HFF-Myc (cell line): Measurements from ENCODE around the gene ACACB.

Experiments used
- DNase-seq: peaks from one replicate; pipeline ENCODE4 v3.0.0-alpha.2; 2011; ENCODE audit warnings: low read depth; ENCODE audit errors: extremely low read depth
- H3K4me3 ChIP-seq: replicated peaks from 2 replicates; pipeline ENCODE4 v1.5.1; 2011; ENCODE audit warnings: low read depth, mild to moderate bottlenecking, control low read depth, low read length
- TF ChIP-seq, protein P1 (sequence below): IDR thresholded peaks from 2 replicates; pipeline ENCODE4 v1.5.1; 2012; ENCODE audit warnings: mild to moderate bottlenecking, low read depth, low read length, control low read depth; ENCODE audit errors: missing control alignments

Gene ACACB

DNA sequence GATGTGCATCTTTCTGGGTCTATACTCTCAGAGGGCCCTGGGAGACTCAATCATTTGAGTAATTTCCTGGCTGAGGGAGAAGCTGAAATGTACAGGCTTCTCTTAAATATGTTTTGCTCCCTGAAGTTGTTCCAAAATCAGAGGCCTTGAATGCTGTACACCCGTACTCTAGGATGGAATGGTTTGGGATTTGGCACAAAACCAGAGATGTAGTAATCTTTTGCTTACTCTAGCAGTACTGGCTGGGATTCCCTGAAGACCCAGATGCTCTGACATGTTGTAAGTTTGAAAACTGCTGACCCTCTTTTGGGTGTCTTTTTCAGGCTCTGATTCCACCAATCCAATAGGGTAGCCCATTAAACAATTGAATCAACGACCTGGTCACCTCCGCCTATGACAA is 10.4 kb downstream of the ACACB start:
- H3K4me3 ChIP-seq, result no peak overlapping the region
- TF ChIP-seq, protein P1, sequence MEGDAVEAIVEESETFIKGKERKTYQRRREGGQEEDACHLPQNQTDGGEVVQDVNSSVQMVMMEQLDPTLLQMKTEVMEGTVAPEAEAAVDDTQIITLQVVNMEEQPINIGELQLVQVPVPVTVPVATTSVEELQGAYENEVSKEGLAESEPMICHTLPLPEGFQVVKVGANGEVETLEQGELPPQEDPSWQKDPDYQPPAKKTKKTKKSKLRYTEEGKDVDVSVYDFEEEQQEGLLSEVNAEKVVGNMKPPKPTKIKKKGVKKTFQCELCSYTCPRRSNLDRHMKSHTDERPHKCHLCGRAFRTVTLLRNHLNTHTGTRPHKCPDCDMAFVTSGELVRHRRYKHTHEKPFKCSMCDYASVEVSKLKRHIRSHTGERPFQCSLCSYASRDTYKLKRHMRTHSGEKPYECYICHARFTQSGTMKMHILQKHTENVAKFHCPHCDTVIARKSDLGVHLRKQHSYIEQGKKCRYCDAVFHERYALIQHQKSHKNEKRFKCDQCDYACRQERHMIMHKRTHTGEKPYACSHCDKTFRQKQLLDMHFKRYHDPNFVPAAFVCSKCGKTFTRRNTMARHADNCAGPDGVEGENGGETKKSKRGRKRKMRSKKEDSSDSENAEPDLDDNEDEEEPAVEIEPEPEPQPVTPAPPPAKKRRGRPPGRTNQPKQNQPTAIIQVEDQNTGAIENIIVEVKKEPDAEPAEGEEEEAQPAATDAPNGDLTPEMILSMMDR, result no peak
- DNase-seq, result no peak

DNA sequence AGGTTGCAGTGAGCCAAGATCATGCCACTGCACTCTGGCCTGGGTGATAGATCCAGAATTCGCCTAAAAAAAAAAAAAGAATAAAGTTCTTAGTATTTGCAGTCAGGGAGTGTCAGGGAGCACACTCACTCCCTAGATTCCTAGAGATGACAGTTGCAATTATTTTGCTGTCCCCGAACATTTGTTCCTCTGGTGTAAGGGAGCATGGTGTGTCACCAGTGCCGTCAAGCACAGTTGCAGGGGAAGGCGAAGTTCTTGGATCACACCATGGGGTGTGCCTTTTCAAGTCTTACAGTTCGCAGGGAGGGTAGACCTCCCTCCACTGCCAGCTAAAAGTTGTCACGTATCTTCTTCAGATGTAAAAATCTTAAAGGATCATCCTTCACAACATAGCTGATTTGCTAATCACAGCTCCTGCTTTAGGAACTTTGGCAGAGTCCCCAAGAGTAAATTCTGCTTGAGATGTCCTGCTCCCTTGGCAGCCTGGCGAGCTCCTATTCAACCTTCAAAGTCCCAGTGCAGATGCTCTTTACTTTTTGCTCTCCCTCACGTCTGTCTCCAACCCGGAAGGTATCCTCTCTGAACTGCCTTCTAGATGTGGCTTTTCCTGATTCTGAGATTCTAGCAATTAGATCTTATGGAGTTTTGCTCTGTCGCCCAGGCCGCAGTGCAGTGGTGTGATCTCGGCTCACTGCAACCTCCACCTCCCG is 11.3 kb downstream of the ACACB start:
- TF ChIP-seq, protein P1, result no peak
- no peak overlapping the region for H3K4me3 ChIP-seq
- no peak for DNase-seq

DNA sequence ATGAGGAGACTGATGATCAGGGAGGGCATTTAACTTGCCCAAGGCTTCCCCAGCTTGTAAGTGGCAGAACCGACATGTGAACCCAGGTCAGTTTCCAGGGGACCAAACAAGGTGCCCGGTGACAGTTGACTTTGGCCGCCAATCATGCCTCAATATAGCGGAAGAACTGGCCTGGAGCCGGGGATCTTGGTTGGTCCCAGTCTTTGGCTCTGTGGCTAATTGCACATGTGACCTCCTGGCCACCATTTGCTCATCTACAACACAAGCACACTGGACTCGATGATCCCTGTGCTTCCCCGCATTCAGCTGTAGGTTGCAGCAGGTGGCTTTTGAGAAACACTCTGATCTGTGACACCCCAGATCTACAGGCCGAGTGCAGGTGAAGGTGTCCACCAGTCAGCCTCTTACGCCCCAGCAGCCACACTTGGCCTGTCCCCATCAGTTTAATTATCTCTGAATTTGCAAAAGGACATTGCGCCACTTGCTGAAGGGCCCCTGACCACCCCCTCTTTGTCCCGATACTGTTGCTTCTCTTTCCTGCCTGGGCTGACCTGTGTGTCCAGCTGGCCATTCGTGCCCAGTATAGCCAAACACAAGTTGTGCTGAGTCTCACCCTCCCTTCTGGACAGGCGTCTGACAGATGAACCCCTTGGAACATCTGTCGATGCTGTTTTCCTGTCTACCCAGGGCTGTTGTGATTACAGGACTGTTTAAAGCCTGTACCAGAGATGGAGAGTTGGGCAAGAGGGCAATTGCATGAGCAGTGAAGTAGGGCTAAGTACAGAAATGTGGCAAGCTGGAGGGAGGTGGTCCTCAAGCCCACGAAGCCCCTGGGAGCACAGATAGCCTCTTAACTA is 14.1 kb downstream of the ACACB start:
- TF ChIP-seq, protein P1, result no peak
- H3K4me3 ChIP-seq, result no peak overlapping the region
- DNase-seq, result no peak

DNA sequence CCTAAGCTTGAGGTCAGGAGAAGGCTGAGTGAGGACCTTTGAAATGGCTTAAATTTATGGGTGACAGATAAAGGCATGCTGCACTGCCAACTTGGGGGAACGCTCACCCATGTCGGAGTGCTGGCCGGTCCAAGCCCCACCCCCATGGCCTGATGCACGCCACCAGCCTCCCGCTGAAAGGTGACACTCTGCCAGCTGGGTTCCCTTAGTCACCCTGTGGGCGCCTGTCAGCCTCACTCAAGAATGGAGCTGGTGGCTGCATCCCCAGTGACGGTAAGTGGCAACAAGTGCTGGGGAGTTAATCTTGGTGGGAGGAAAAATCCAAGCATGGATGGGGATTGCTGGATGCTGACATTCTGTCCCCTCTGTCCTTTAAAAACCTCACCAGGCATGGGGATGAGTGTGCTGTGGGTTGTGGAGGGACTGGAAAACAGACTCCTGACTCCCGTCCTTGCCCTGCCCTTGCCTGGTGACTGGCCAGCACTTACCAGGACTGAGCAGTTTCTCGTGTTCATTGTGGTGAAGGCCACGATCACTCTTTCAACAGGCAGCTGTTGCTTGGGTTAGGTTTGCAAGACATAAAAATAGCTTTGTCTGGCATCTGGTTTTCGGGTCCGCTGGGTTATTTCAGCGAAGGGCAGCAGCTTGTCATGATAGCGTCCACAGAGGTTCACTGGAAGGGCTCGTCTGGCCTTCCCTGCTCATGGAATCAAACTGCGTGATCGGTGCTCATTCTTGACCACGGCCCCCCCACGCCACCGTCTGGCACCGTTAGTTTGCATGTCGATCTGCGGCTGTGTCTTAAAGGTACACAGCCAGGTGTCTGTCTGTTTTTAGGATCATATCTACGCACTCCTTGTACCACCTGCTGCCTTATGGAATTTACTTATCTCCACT is 15.0 kb downstream of the ACACB start:
- no peak for DNase-seq

DNA sequence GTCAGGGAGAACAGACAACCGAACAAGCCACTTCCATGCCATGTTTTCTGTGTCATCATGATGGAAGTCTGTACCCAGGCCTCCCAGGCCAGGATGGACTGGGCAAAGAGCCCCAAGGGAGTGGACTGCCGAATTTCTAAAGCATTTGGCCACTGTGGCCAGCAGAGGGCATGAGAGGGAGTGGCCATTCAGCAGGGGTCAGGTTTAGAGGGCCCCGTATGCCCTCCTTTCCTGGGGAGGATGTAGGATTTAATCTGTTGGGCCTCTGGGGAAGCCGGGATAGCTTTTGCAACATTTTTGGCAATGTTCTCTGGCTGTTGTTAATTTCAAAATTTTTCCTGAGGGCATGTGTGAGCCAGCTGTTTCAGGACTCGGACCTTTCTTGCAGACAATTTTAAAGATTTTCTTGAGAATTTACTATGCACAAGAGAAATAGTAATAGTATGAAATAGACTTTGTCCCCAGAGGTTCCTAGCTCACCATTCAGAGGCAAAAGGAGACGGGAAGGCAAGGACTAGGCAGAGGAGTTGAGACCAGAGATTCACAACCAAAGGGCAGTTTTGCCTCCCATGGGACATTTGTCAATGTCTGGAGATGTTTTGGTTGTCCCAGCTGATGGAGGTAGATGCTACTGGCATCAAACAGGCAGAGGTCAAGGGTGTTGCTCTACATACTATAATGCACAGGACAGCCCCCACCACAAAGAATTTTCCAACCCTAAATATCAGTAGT is 18.0 kb downstream of the ACACB start:
- H3K4me3 ChIP-seq, result no peak overlapping the region
- DNase-seq, result no peak
- TF ChIP-seq, protein P1, result peak; percentile 72

More for the DNA sequence above, 15.0 kb downstream of the ACACB start:
- H3K4me3 ChIP-seq, result no peak overlapping the region
- TF ChIP-seq, protein P1, result no peak

DNA sequence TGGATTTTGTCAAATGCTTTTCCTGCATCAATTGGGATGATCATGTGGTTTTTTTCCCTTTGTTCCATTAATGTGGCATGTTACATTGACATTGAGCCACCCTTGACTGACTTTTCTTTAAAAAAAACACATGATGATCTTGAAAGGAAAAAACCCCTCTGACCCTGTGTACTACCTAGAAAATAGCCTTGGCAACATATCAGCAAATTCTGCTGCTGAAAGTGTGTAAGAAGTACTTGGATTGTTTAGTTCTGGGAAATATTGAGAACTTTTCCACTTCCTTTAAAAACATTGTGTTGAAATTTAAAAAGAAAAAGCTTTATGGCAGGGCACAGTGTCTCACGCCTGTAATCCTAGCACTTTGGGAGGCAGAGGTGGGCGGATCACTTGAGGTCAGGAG is 20.7 kb downstream of the ACACB start:
- DNase-seq, result no peak
- H3K4me3 ChIP-seq, result no peak overlapping the region
- TF ChIP-seq, protein P1, result no peak
